Fibroblast of villous mesenchyme (primary cell): Measurements from ENCODE around the gene ACOT7. TPM values are rescaled to one million over a fixed set of nuclear protein-coding genes. Genes with fewer than 3 reads are reported as not detected.
A peak's percentile ranks its signal among the peaks of the same experiment; 100 is the strongest.

Experiments
- DNase-seq: peaks from one replicate; pipeline ENCODE4 v3.0.0-alpha.2; 2010; ENCODE audit warnings: low read depth
- H3K4me3 ChIP-seq: 2 replicates; pipeline ENCODE4 v1.5.1; 2011; ENCODE audit warnings: low read depth, mild to moderate bottlenecking, low read length
- CTCF ChIP-seq: IDR thresholded peaks from 2 replicates; pipeline ENCODE4 v1.5.1; 2012; ENCODE audit warnings: low read depth, mild to moderate bottlenecking, low read length; ENCODE audit not compliant: insufficient read depth
- total RNA-seq: library from RNA; depleted of rRNA; stranded (reverse); fragments of >200 nt; gene quantifications from 2 replicates; pipeline ENCODE4 v1.2.3, GENCODE V29; 2012

The ACOT7 gene
- total RNA-seq, 1 donor: 17.3 TPM

- H3K4me3 ChIP-seq: no peak within 1 kb of the TSS
- no peak for TF ChIP-seq CTCF
- DNase-seq: no peak
Measured at GRCh38 chr1:6243993-6244392, 149.6 kb downstream of the ACOT7 start, which contains the start of gene HES3. Gene HES3 (plus strand): TSS chr1:6244179. CDS start chr1:6244366, 187 bp downstream.

- TF ChIP-seq CTCF: no peak
- DNase-seq: no peak
- no peak overlapping the region for H3K4me3 ChIP-seq
Measured at GRCh38 chr1:6243053-6243834, 150.3 kb downstream of the ACOT7 start.

GRCh38 chr1:6241887-6242740 is 151.5 kb downstream of the ACOT7 start:
- TF ChIP-seq CTCF: no peak
- H3K4me3 ChIP-seq: no peak overlapping the region
- no peak for DNase-seq

- H3K4me3 ChIP-seq: no peak overlapping the region
- TF ChIP-seq CTCF: no peak
- DNase-seq: no peak
Measured at GRCh38 chr1:6241107-6241886, 152.3 kb downstream of the ACOT7 start.

GRCh38 chr1:6239950-6240768 is 153.4 kb downstream of the ACOT7 start:
- no peak for TF ChIP-seq CTCF
- peak; percentile 42 for DNase-seq
- no peak overlapping the region for H3K4me3 ChIP-seq
